ENCODE data around the gene ACYP1.

Gene ACYP1

DNA sequence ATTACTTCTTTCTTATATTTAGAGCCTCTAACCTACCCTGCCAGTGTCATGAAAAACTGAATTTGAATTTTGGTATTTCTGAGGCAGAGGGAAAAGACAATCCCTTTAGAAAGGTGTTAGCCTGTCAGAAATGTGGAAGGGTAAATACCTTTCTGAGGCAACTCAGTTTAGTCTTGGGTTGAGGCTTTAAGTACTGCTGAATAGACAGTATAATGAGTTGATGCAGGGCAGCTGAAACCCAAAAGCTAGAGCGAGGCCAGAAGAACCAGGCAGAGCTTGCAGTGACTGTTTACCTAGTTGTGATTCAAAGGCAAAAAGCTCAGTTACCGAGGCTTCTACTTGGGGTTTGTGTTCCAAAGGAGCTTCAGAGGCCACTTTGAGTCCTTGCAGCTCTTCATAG lies 24.3 kb upstream of the ACYP1 start:
- TF ChIP-seq, protein P1, sequence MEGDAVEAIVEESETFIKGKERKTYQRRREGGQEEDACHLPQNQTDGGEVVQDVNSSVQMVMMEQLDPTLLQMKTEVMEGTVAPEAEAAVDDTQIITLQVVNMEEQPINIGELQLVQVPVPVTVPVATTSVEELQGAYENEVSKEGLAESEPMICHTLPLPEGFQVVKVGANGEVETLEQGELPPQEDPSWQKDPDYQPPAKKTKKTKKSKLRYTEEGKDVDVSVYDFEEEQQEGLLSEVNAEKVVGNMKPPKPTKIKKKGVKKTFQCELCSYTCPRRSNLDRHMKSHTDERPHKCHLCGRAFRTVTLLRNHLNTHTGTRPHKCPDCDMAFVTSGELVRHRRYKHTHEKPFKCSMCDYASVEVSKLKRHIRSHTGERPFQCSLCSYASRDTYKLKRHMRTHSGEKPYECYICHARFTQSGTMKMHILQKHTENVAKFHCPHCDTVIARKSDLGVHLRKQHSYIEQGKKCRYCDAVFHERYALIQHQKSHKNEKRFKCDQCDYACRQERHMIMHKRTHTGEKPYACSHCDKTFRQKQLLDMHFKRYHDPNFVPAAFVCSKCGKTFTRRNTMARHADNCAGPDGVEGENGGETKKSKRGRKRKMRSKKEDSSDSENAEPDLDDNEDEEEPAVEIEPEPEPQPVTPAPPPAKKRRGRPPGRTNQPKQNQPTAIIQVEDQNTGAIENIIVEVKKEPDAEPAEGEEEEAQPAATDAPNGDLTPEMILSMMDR (IDR thresholded peaks at IDR 0.05; ENCODE audit: insufficient read depth, low read length), result no peak
- TF ChIP-seq GABPA (IDR thresholded peaks at IDR 0.05; ENCODE audit: low read depth), result no peak
- TF ChIP-seq, protein P2, sequence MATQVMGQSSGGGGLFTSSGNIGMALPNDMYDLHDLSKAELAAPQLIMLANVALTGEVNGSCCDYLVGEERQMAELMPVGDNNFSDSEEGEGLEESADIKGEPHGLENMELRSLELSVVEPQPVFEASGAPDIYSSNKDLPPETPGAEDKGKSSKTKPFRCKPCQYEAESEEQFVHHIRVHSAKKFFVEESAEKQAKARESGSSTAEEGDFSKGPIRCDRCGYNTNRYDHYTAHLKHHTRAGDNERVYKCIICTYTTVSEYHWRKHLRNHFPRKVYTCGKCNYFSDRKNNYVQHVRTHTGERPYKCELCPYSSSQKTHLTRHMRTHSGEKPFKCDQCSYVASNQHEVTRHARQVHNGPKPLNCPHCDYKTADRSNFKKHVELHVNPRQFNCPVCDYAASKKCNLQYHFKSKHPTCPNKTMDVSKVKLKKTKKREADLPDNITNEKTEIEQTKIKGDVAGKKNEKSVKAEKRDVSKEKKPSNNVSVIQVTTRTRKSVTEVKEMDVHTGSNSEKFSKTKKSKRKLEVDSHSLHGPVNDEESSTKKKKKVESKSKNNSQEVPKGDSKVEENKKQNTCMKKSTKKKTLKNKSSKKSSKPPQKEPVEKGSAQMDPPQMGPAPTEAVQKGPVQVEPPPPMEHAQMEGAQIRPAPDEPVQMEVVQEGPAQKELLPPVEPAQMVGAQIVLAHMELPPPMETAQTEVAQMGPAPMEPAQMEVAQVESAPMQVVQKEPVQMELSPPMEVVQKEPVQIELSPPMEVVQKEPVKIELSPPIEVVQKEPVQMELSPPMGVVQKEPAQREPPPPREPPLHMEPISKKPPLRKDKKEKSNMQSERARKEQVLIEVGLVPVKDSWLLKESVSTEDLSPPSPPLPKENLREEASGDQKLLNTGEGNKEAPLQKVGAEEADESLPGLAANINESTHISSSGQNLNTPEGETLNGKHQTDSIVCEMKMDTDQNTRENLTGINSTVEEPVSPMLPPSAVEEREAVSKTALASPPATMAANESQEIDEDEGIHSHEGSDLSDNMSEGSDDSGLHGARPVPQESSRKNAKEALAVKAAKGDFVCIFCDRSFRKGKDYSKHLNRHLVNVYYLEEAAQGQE (IDR thresholded peaks at IDR 0.05; ENCODE audit: insufficient replicate concordance, low read depth), result no peak
- TF ChIP-seq POLR2AphosphoS5 (IDR thresholded peaks at IDR 0.05; ENCODE audit: low read depth), result no peak
- no peak for TF ChIP-seq SPI1 (IDR thresholded peaks at IDR 0.05; ENCODE audit: borderline replicate concordance, low read depth)

DNA sequence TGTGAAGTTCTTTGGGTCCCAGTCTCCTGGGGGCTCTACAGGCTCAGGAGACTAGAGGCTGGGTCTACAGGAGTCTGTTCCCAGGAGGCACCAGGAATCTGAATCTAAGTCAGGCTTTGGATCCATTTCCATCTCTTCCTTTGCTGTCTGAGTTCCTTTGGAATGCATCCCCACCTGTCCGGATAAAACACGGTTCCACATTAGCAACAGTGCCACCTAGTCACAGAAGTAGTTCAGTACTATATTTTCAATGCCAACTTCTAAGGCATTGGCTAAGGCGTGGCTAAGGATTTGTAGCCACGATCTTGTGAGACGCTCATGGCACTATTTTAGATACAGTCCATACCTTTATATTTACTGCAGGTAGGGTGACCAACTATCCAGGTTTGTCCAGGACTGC lies 20.7 kb upstream of the ACYP1 start:
- Histone ChIP-seq H3K27ac (replicated peaks) (no peak overlapping the region), H3K27me3 (ENCODE audit: insufficient read depth, poor library complexity, severe bottlenecking) (no peaks in the 10 kb centered on the region), H3K4me3 (replicated peaks; ENCODE audit: insufficient read depth, low read length) (no peak overlapping the region)
- DNase-seq (ENCODE audit: low read depth in 1 of 2, low spot score in 1 of 2), result no peak
- TF ChIP-seq POLR2AphosphoS5 (IDR thresholded peaks at IDR 0.05; ENCODE audit: low read depth), result no peak
- TF ChIP-seq, protein P2 (IDR thresholded peaks at IDR 0.05; ENCODE audit: insufficient replicate concordance, low read depth), result no peak
- TF ChIP-seq, protein P1 (IDR thresholded peaks at IDR 0.05; ENCODE audit: insufficient read depth, low read length), result no peak
- TF ChIP-seq SPI1 (IDR thresholded peaks at IDR 0.05; ENCODE audit: borderline replicate concordance, low read depth), result no peak
- no peak for TF ChIP-seq GABPA (IDR thresholded peaks at IDR 0.05; ENCODE audit: low read depth)

More for the DNA sequence above, 24.3 kb upstream of the ACYP1 start:
- H3K27ac ChIP-seq (replicated peaks), result no peak overlapping the region
- H3K27me3 ChIP-seq (ENCODE audit: insufficient read depth, poor library complexity, severe bottlenecking), result no peaks in the 10 kb centered on the region
- H3K4me3 ChIP-seq (replicated peaks; ENCODE audit: insufficient read depth, low read length), result no peak overlapping the region
- no peak for DNase-seq (ENCODE audit: low read depth in 1 of 2, low spot score in 1 of 2)

DNA sequence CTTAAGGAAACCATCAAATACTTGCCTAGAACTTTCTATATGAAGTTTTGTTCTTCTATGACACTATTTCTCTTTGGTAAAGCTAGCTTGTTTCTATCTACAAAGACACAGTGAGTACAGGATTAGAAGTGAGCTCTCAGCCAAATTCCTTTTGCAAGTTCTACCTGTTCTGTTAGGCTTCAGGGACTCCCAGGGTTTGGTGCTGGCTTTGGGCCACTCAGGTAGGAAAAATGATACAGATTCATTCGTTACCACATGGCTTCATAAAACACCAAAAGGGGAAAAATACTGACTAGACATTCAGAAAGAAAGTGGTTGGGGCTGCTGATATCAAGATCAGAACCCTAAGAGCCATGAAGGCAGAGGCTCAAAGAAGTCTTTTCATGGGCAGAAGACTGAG lies 19.4 kb upstream of the ACYP1 start:
- H3K27ac ChIP-seq (replicated peaks), result no peak overlapping the region
- TF ChIP-seq, protein P2 (IDR thresholded peaks at IDR 0.05; ENCODE audit: insufficient replicate concordance, low read depth), result no peak
- TF ChIP-seq, protein P1 (IDR thresholded peaks at IDR 0.05; ENCODE audit: insufficient read depth, low read length), result no peak
- no peak for TF ChIP-seq POLR2AphosphoS5 (IDR thresholded peaks at IDR 0.05; ENCODE audit: low read depth)
- TF ChIP-seq SPI1 (IDR thresholded peaks at IDR 0.05; ENCODE audit: borderline replicate concordance, low read depth), result no peak
- no peak for TF ChIP-seq GABPA (IDR thresholded peaks at IDR 0.05; ENCODE audit: low read depth)
- no peak overlapping the region for H3K4me3 ChIP-seq (replicated peaks; ENCODE audit: insufficient read depth, low read length)
- no peak for DNase-seq (ENCODE audit: low read depth in 1 of 2, low spot score in 1 of 2)
- no peaks in the 10 kb centered on the region for H3K27me3 ChIP-seq (ENCODE audit: insufficient read depth, poor library complexity, severe bottlenecking)
